ENCODE measurements around the gene LINS1. TPM values are rescaled to one million over a fixed set of nuclear protein-coding genes. Genes with fewer than 3 reads are reported as not detected.

LINS1 gene
- total RNA-seq, 1 donor from 2014 or later: 4.6 TPM

DNA sequence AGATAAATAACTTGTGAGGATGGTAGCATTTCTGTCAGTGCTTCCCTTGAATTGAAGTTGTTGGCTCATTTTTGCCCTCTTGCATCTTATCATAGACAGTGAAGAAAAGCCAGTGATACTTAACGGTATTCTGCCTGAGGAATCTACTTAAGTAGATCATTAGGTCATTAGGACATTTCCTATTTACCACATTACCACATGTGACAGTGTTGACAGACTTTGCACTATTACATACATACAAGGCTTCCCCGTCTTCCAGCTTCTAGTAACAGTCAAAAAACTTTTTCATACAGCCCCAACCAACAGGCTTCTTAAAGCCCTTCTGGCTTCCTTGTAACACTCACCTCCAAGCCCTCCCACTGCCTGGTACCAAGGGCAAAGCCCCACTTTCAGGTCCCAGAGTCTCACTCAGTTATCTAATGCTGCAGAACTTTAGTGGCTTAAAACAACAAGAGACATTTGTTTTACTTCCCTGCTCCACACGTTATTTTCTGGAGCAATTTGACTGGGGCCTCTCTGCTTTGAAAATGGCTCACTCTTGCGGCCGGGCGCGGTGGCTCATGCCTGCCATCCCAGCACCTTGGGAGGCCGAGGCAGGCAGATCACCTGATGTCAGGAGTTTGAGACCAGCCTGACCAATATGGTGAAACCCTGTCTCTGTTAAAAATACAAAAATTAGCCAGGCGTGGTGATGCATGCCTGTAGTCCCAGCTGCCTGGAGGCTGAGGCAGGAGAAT lies 40.4 kb upstream of the LINS1 start:
- TF ChIP-seq, protein P1, sequence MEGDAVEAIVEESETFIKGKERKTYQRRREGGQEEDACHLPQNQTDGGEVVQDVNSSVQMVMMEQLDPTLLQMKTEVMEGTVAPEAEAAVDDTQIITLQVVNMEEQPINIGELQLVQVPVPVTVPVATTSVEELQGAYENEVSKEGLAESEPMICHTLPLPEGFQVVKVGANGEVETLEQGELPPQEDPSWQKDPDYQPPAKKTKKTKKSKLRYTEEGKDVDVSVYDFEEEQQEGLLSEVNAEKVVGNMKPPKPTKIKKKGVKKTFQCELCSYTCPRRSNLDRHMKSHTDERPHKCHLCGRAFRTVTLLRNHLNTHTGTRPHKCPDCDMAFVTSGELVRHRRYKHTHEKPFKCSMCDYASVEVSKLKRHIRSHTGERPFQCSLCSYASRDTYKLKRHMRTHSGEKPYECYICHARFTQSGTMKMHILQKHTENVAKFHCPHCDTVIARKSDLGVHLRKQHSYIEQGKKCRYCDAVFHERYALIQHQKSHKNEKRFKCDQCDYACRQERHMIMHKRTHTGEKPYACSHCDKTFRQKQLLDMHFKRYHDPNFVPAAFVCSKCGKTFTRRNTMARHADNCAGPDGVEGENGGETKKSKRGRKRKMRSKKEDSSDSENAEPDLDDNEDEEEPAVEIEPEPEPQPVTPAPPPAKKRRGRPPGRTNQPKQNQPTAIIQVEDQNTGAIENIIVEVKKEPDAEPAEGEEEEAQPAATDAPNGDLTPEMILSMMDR (conservative IDR thresholded peaks at IDR 0.05; ENCODE audit: low read depth, low read length): no peak
- H3K4me3 ChIP-seq (ENCODE audit: low read depth, low read length): no peak overlapping the region
- no peak for DNase-seq (ENCODE audit: low read depth)

DNA sequence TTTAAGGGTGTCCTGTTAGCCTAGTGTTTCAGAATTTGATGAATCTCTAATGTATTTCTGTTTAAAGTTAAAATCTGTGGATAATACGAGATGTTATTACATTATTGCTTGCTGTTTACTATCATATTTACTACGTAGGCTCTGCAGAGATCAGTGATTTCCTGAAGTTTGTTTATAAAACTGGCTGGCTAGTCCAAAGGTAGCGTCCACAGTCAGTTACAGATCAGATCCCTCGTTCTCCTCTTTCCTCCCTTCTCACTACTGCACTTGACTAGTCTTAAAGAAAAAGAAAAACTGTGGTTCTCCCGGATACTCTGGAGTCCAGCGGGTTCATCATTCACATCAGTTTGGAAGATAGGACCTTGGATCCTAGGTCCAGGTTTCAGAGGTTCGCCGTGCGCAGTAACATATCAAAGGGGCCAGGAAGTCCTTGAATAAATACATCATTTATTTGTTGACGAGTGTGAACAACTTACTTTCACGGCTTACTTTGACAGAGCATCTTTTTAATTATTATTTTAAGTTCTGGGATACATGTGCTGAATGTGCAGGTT lies 36.3 kb upstream of the LINS1 start:
- no peak for DNase-seq (ENCODE audit: low read depth)
- TF ChIP-seq, protein P1 (conservative IDR thresholded peaks at IDR 0.05; ENCODE audit: low read depth, low read length): no peak
- H3K4me3 ChIP-seq (ENCODE audit: low read depth, low read length): no peak overlapping the region

DNA sequence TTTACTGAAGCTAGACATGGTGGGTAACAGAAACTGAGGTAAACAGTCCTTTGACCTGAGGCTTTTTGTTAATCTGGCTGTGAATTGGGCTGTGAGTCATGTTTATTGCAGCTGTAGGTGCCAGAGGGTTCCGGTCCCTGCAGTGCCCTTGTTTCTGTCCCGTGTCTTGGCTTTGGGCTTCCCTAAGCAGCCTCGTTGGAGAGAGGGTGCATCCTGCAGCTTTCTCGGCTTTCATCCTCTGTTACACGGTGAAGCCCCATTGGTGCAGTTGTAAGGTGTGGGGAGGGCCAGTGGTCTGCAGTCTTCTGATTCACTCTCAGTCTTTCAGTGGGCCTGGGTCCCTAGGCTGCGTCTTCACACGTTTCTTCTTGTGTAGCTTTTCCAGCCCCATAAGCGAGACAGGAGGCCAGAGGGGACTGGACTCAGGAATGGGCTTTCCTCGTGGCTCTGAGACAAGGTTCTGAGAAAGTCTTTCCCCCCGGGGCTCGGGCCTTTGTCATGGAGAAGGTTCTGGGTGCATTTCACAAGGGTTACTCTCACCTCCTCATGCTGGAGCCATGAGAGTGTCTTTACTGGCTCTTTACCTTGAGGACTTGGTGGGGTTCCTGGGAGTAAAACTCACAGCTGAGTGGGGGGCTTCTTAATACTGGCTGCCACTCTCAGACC lies 33.6 kb upstream of the LINS1 start:
- TF ChIP-seq, protein P1 (conservative IDR thresholded peaks at IDR 0.05; ENCODE audit: low read depth, low read length): no peak
- DNase-seq (ENCODE audit: low read depth): no peak
- no peak overlapping the region for H3K4me3 ChIP-seq (ENCODE audit: low read depth, low read length)

DNA sequence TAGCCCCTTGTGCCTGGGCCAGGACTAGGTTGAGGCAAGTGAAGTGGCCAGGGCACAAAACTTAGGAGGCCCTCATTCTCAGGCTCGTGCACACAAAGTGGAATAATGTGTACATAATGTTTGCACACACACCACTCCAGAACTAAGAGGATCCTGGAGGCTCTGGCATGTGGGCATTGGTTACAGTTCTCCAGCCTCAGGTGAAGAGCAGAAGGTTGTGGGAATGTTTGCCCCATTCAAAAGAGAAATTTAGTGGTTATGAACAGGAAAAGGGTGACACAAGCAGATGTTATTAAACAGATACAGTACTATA lies 31.7 kb upstream of the LINS1 start:
- H3K4me3 ChIP-seq (ENCODE audit: low read depth, low read length): no peak overlapping the region
- DNase-seq (ENCODE audit: low read depth): no peak
- TF ChIP-seq, protein P1 (conservative IDR thresholded peaks at IDR 0.05; ENCODE audit: low read depth, low read length): no peak

DNA sequence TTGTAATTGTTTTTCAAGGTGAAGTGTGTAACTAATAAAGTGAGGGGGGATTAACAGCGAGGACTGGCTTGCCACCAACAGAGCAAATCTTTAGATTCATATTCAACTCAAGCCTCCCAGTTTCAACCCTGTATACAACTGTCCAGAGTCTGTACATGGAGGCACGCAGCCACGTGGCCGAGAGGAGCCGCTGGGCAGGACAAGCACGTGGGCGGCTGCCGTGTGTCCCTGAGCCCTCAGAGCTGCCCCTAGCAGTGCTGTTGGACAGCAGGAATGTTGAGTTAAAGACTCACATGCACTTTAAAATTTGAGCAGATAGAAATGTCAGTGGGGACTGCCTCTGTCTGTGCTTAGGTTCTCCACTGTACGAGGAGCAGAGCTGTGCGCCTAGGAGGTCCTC lies 29.8 kb upstream of the LINS1 start:
- TF ChIP-seq, protein P1 (conservative IDR thresholded peaks at IDR 0.05; ENCODE audit: low read depth, low read length): no peak
- no peak overlapping the region for H3K4me3 ChIP-seq (ENCODE audit: low read depth, low read length)
- no peak for DNase-seq (ENCODE audit: low read depth)

DNA sequence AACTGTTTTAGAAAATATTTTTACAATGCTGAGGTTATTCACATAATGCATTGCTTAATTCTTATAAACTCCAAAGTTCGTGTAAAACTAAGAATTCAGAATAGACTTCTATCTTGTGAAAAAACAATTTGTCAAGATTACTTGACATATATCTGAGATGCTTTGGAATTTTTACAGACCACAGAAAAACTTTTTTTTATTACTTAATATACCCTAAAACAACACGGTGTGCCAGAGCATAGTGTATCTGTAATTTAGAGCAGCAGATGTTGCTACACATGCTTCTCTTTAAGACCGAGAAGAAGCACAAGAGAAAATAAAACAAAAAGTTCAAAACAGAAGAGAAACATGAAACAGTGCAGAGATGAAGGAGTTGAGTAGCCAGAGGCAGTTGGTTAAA lies 26.8 kb upstream of the LINS1 start:
- H3K4me3 ChIP-seq (ENCODE audit: low read depth, low read length): no peak overlapping the region
- TF ChIP-seq, protein P1 (conservative IDR thresholded peaks at IDR 0.05; ENCODE audit: low read depth, low read length): no peak
- DNase-seq (ENCODE audit: low read depth): no peak
